Keratinocyte (primary cell): ENCODE measurements around the gene CSTB. TPM values are rescaled to one million over a fixed set of nuclear protein-coding genes. Genes with fewer than 3 reads are reported as not detected.

Source experiments
- DNase-seq: peaks from one replicate; pipeline ENCODE4 v3.0.0-alpha.2; 2011; ENCODE audit warnings: low read depth, missing footprints, low spot score
- FAIRE-seq: peaks from 2 replicates; lab custom pipeline; 2011; peaks lifted over from hg19 to GRCh38; lab: Jason Lieb, UNC
- H2AFZ ChIP-seq: 2 replicates; pipeline ENCODE4 v1.6.0; 2012; ENCODE audit warnings: low read length, control low read depth, inconsistent platforms; ENCODE audit not compliant: control insufficient read depth
- H3K27ac ChIP-seq: 2 replicates; pipeline ENCODE4 v1.5.1; 2011; ENCODE audit warnings: low read length; ENCODE audit not compliant: control insufficient read depth, insufficient read depth
- H3K27me3 ChIP-seq: 3 replicates; pipeline ENCODE4 v1.6.0; 2011; ENCODE audit warnings: low read length; ENCODE audit not compliant: control insufficient read depth, insufficient read depth; ENCODE audit errors: extremely low read depth
- H3K36me3 ChIP-seq, 2 experiments: 2 replicates in 1 of 2; 3 replicates in 1 of 2; pipeline ENCODE4 v1.5.1; 2011; ENCODE audit warnings: low read length in 2 of 2, mild to moderate bottlenecking in 1 of 2; ENCODE audit not compliant: control insufficient read depth in 2 of 2, insufficient read depth in 2 of 2; ENCODE audit errors: extremely low read depth in 1 of 2
- H3K4me1 ChIP-seq: 3 replicates; pipeline ENCODE4 v1.5.1; 2011; ENCODE audit warnings: low read length; ENCODE audit not compliant: control insufficient read depth, insufficient read depth; ENCODE audit errors: extremely low read depth
- H3K4me2 ChIP-seq: 3 replicates; pipeline ENCODE4 v1.6.0; 2011; ENCODE audit warnings: low read depth, low read length; ENCODE audit not compliant: control insufficient read depth, insufficient read depth; ENCODE audit errors: extremely low read depth
- H3K4me3 ChIP-seq, 3 experiments: fragments of 200-600 bp in 1 of 3; sonication (generic) in 1 of 3; 2 replicates in 2 of 3; 3 replicates in 1 of 3; pipeline ENCODE4 v1.5.1; 2011 to 2016; ENCODE audit warnings: low read length in 3 of 3, mild to moderate bottlenecking in 3 of 3, control low read depth in 2 of 3, inconsistent platforms in 1 of 3, low read depth in 1 of 3, mixed read lengths in 1 of 3, mixed run types in 1 of 3, moderate library complexity in 1 of 3; ENCODE audit not compliant: control insufficient read depth in 2 of 3, insufficient read depth in 2 of 3; ENCODE audit errors: extremely low read depth in 1 of 3
- H3K79me2 ChIP-seq: 2 replicates; pipeline ENCODE4 v1.6.0; 2012; ENCODE audit warnings: low read length; ENCODE audit not compliant: control insufficient read depth, insufficient read depth
- H3K9ac ChIP-seq: 3 replicates; pipeline ENCODE4 v1.6.0; 2011; ENCODE audit warnings: low read length; ENCODE audit not compliant: control insufficient read depth, insufficient read depth; ENCODE audit errors: extremely low read depth
- H3K9me1 ChIP-seq: 3 replicates; pipeline ENCODE4 v1.6.0; 2011; ENCODE audit warnings: low read length; ENCODE audit not compliant: control insufficient read depth, insufficient read depth; ENCODE audit errors: extremely low read depth
- H3K9me3 ChIP-seq: 2 replicates; pipeline ENCODE4 v1.5.1; 2012; ENCODE audit warnings: low read depth, low read length; ENCODE audit not compliant: control insufficient read depth
- H4K20me1 ChIP-seq: 3 replicates; pipeline ENCODE4 v1.6.0; 2011; ENCODE audit warnings: low read length; ENCODE audit not compliant: control insufficient read depth, insufficient read depth; ENCODE audit errors: extremely low read depth
- EZH2 ChIP-seq: IDR thresholded peaks from one replicate; pipeline ENCODE4 v1.6.1; 2012; ENCODE audit warnings: inconsistent platforms, mild to moderate bottlenecking, low read length, moderate library complexity
- dilution Hi-C: fragments of 300-500 bp; cut with MboI; formaldehyde crosslinking; loops from one replicate; pipeline ENCODE4 v1.7.0; 2020; ENCODE audit warnings: low sequenced_read_pairs; ENCODE audit not compliant: extremely low pct_ligation_motif_present
- polyA plus RNA-seq, 5 experiments: library from polyadenylated mRNA; depleted of rRNA in 3 of 5; stranded (reverse) in 3 of 5; stranded (forward) in 1 of 5; unstranded in 1 of 5; fragments of >200 nt; gene quantifications; 1 replicate in 1 of 5; 2 replicates in 3 of 5; 3 replicates in 1 of 5; pipeline versions ENCODE4 v1.2.1 to v1.2.3, GENCODE V29; 2011 to 2012; ENCODE audit warnings: missing spikeins in 2 of 5, low read depth in 1 of 5, low replicate concordance in 1 of 5
- TF ChIP-seq, protein P1 (sequence below), 3 experiments: IDR thresholded peaks in 1 of 3; conservative IDR thresholded peaks in 1 of 3; optimal IDR thresholded peaks in 1 of 3; 2 replicates in 2 of 3; 3 replicates in 1 of 3; pipeline versions ENCODE3 to v1.5.1; 2011; ENCODE audit warnings: low read length in 3 of 3, mild to moderate bottlenecking in 3 of 3, moderate library complexity in 2 of 3, control low read depth in 1 of 3, inconsistent platforms in 1 of 3; ENCODE audit not compliant: insufficient read depth in 2 of 3; ENCODE audit errors: extremely low read depth in 1 of 3

The CSTB gene
- polyA plus RNA-seq, 1 donor (not counting 4 experiments of a cell fraction or from before 2014, with no cell fraction given): 126 TPM

DNA sequence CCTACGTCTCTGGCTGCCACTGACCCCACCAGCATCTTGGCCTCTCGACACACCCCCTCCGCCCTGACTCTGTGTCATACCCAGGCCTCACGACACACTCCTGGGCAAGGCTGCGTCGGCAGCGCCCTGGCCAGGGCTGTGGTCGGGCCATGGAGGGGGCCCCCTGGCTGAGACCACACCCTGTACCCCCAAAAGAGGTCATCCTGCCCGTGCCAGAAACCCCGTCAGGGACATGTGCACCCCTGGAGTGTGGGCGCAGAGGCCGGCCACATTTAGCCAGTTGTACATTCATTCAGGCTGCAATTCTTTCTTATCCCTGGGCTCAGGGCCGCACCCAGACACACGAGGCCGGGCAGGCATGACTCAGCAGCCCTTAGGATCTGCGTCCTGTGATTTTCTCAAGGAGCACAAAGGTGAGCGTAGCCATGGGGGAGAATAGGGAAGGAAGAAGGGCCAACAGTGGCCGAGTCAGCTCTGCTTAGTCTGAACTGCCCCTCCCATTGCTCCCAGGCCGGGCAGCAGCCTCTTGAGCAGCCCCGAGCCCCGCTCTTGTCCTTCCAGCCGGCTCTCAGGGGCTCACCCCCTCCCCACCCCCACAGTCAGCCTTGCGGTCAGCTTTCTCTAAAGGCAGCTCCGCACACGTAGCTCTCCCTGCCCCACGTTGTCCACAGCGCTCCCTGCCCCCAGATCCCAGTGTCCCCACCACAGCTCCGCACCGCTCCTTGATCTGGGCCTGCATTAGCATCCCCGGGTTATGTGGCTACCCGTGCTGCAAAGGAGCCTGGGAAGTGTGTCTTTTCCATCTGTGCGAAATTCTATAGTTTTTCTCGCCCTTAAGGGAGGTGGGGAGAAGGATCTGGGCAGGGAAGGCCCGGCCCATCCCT lies 7.9 kb downstream of the CSTB start:
- no peaks in the 10 kb centered on the region for H3K27me3 ChIP-seq
- H3K9me3 ChIP-seq: no peaks in the 10 kb centered on the region
- peaks cover under 1% of the 10 kb centered on the region for H4K20me1 ChIP-seq
- no peaks in the 10 kb centered on the region for H3K79me2 ChIP-seq
- H3K27ac ChIP-seq: peak overlapping the region; percentile 84
- dilution Hi-C loops: no loop called here
- H2AFZ ChIP-seq: peak overlapping the region; percentile 52
- TF ChIP-seq EZH2: no peak
- H3K9me1 ChIP-seq: no peaks in the 10 kb centered on the region
- peak overlapping the region; percentile 51 for H3K4me2 ChIP-seq
- peak overlapping the region; percentile 78 for H3K9ac ChIP-seq
- no peak overlapping the region for H3K4me3 ChIP-seq
- peak; percentile 66 for DNase-seq
- FAIRE-seq: no peak
- peaks cover 36% of the 10 kb centered on the region for H3K4me1 ChIP-seq
- H3K36me3 ChIP-seq: peaks cover 5 to 18% of the 10 kb centered on the region in 2 experiments

DNA sequence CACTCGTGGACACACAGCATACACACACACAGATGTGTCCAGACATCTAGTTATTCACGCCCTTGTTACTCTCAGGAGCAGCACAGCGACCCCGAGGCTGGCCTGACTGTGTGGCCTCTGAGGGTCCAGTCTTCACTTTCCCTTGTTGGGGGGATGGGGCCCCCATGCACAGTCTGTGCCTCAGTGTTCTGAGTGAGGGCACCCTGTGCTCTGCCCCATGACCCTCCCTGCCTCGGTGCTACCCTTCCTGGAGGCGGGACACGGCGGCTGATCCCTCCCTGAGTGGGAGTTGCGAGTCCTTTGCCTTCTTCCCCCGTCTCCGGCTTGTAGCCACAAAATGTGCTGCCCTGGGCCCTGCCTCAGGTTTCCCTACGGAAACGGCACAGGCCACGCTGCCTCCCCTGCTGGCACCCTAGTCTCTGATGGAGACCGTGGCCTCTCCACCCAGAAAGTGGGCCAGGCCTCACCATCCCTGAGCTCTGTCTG lies 8.6 kb downstream of the CSTB start:
- H2AFZ ChIP-seq: no peak overlapping the region
- H3K4me2 ChIP-seq: peak overlapping the region; percentile 51
- peak overlapping the region; percentile 78 for H3K9ac ChIP-seq
- peak overlapping the region; percentile 84 for H3K27ac ChIP-seq
- no peaks in the 10 kb centered on the region for H3K9me1 ChIP-seq
- no peak overlapping the region for H3K4me3 ChIP-seq
- H3K79me2 ChIP-seq: no peaks in the 10 kb centered on the region
- H3K36me3 ChIP-seq: peaks cover under 1 to 17% of the 10 kb centered on the region in 2 experiments
- H3K9me3 ChIP-seq: no peaks in the 10 kb centered on the region
- peaks cover 5% of the 10 kb centered on the region for H4K20me1 ChIP-seq
- H3K4me1 ChIP-seq: peaks cover 43% of the 10 kb centered on the region
- H3K27me3 ChIP-seq: no peaks in the 10 kb centered on the region
- DNase-seq (no peak), FAIRE-seq (no peak)
- TF ChIP-seq, protein P1, sequence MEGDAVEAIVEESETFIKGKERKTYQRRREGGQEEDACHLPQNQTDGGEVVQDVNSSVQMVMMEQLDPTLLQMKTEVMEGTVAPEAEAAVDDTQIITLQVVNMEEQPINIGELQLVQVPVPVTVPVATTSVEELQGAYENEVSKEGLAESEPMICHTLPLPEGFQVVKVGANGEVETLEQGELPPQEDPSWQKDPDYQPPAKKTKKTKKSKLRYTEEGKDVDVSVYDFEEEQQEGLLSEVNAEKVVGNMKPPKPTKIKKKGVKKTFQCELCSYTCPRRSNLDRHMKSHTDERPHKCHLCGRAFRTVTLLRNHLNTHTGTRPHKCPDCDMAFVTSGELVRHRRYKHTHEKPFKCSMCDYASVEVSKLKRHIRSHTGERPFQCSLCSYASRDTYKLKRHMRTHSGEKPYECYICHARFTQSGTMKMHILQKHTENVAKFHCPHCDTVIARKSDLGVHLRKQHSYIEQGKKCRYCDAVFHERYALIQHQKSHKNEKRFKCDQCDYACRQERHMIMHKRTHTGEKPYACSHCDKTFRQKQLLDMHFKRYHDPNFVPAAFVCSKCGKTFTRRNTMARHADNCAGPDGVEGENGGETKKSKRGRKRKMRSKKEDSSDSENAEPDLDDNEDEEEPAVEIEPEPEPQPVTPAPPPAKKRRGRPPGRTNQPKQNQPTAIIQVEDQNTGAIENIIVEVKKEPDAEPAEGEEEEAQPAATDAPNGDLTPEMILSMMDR (optimal IDR thresholded peaks at IDR 0.05 in 1 of 3, IDR thresholded peaks at IDR 0.05 in 1 of 3, conservative IDR thresholded peaks at IDR 0.05 in 1 of 3; ENCODE audit: extremely low read depth in 1 of 3, insufficient read depth in 2 of 3, low read length in 3 of 3): no peak
- TF ChIP-seq EZH2: no peak
- dilution Hi-C loops: no loop called here
